PC-9 (cell line): ENCODE data around the gene SUPT3H. TPM values are rescaled to one million over a fixed set of nuclear protein-coding genes. Genes with fewer than 3 reads are reported as not detected.
A peak's percentile ranks its signal among the peaks of the same experiment; 100 is the strongest.

ENCODE experiments used
- Bru-seq: library from RNA; stranded (reverse); fragments of 400-500 nt; gene quantifications from one replicate; lab custom pipeline; 2021; lab: Mats Ljungman, UMichigan
- BruChase-seq, 2 experiments: library from RNA; stranded (reverse); fragments of 400-500 nt; gene quantifications; one replicate each; lab custom pipeline; 2021; lab: Mats Ljungman, UMichigan
- BruUV-seq: library from RNA; stranded (reverse); fragments of 400-500 nt; replicated peaks from 2 replicates; lab custom pipeline; 2021; lab: Mats Ljungman, UMichigan
- CTCF ChIA-PET: fragments of 300-600 bp; sonication (Branson Sonifier 250); formaldehyde crosslinking; loops from one replicate; lab custom pipeline; 2022; ENCODE audit warnings: antibody characterized with exemption; lab: Charles Lee
- POLR2A ChIA-PET: fragments of 300-600 bp; sonication (Branson Sonifier 250); formaldehyde crosslinking; loops from one replicate; lab custom pipeline; 2022; ENCODE audit warnings: antibody characterized with exemption; ENCODE audit not compliant: unreplicated experiment; lab: Charles Lee
- DNase-seq, 2 experiments: peaks; one replicate each; pipeline versions ENCODE4 v3.0.0 to v3.0.0-alpha.2; 2015 to 2022; ENCODE audit warnings: mixed read lengths in 1 of 2
- H2AFZ ChIP-seq: fragments of 200-600 bp; sonication (generic); 2 replicates; pipeline ENCODE4 v1.8.1; 2017; ENCODE audit warnings: antibody characterized with exemption
- H3F3A ChIP-seq: fragments of 200-600 bp; sonication (generic); 2 replicates; pipeline ENCODE4 v1.8.1; 2017; ENCODE audit warnings: antibody characterized with exemption, mild to moderate bottlenecking, low read depth; ENCODE audit not compliant: insufficient read depth
- H3K27ac ChIP-seq: fragments of 200-600 bp; sonication (generic); 2 replicates; pipeline ENCODE4 v1.6.1; 2016; ENCODE audit warnings: mixed run types
- H3K27me3 ChIP-seq: fragments of 200-600 bp; sonication (generic); 2 replicates; pipeline ENCODE4 v1.6.1; 2016; ENCODE audit warnings: low read depth, mixed run types; ENCODE audit not compliant: insufficient read depth
- H3K36me3 ChIP-seq: fragments of 200-600 bp; sonication (generic); 2 replicates; pipeline ENCODE4 v1.6.1; 2016; ENCODE audit warnings: low read depth, mixed run types
- H3K4me1 ChIP-seq: fragments of 200-600 bp; sonication (generic); replicated peaks from 2 replicates; pipeline ENCODE4 v1.6.1; 2016; ENCODE audit warnings: mixed run types; ENCODE audit not compliant: insufficient read depth
- H3K4me2 ChIP-seq: fragments of 200-600 bp; sonication (generic); 2 replicates; pipeline ENCODE4 v1.6.1; 2017; ENCODE audit warnings: mixed run types
- H3K4me3 ChIP-seq: fragments of 200-600 bp; sonication (generic); 2 replicates; pipeline ENCODE4 v1.6.1; 2016; ENCODE audit warnings: mixed run types
- H3K79me2 ChIP-seq: fragments of 200-600 bp; sonication (generic); 2 replicates; pipeline ENCODE4 v1.6.1; 2017; ENCODE audit warnings: low read depth, mixed run types
- H3K9me2 ChIP-seq: fragments of 200-600 bp; sonication (generic); 2 replicates; pipeline ENCODE4 v1.8.1; 2017; ENCODE audit warnings: mild to moderate bottlenecking; ENCODE audit not compliant: insufficient read depth
- H3K9me3 ChIP-seq: fragments of 200-600 bp; sonication (generic); 2 replicates; pipeline ENCODE4 v1.8.1; 2016; ENCODE audit warnings: low read depth; ENCODE audit not compliant: insufficient read depth
- H4K20me1 ChIP-seq: fragments of 200-600 bp; sonication (generic); 2 replicates; pipeline ENCODE4 v1.8.1; 2017; ENCODE audit not compliant: insufficient read depth
- CTCF ChIP-seq: fragments of 200-600 bp; sonication (generic); conservative IDR thresholded peaks from 2 replicates; pipeline ENCODE4 v1.6.1; 2017; ENCODE audit warnings: mixed run types, antibody characterized with exemption, mild to moderate bottlenecking, moderate library complexity
- EZH2 ChIP-seq: fragments of 200-600 bp; sonication (generic); IDR thresholded peaks from 2 replicates; pipeline ENCODE4 v1.8.0; 2017; ENCODE audit warnings: antibody characterized with exemption, low read depth
- intact Hi-C: fragments of 100-400 bp; cut with micrococcal nuclease; formaldehyde crosslinking; loops from one replicate; pipeline ENCODE4 v1.10.0; 2022; ENCODE audit not compliant: unreplicated experiment
- long read RNA-seq: library from polyadenylated mRNA; stranded (forward); transcript quantifications from one replicate; pipeline ENCODE4 v2.0.0, GENCODE V29; 2022
- total RNA-seq: library from RNA; stranded (reverse); gene quantifications from 2 replicates; pipeline ENCODE4 v1.2.3, GENCODE V29; 2021

The SUPT3H gene
- total RNA-seq (9.0 and 9.2 TPM in 2 replicates), Bru-seq, nascent RNA (percentile 57 among the genes with signal in this experiment), BruChase-seq, experiment 1, labeled RNA remaining after a 2-hour chase (percentile 64 among the genes with signal in this experiment), BruChase-seq, experiment 2, labeled RNA remaining after a 6-hour chase (percentile 50 among the genes with signal in this experiment)
- long read RNA-seq, partial matches to known transcripts = 4 of 7 reads
- long read RNA-seq, other reads (novel, unspliced or antisense) = 3 of 7 reads

- no TSS peak for BruUV-seq
- Histone ChIP-seq H3K4me1 (peaks cover 8% of the 10 kb centered on the region), H3K36me3 (no peaks in the 10 kb centered on the region), H3K9me2 (no peaks in the 10 kb centered on the region), H2AFZ (peak within 1 kb of the TSS; percentile 97), H3K4me3 (peak within 1 kb of the TSS; percentile 93), H3K4me2 (peak within 1 kb of the TSS; percentile 97), H3K9me3 (no peaks in the 10 kb centered on the region), H3K79me2 (peaks cover 27% of the 10 kb centered on the region), H3K27ac (peak within 1 kb of the TSS; percentile 94), H4K20me1 (no peaks in the 10 kb centered on the region), H3F3A (peaks cover 9% of the 10 kb centered on the region; the same call in 1 of the 2 replicates), H3K27me3 (no peaks in the 10 kb centered on the region)
- CTCF ChIA-PET = interaction anchor here (0.6 to 1.5 kb wide), 3 partner anchors 545 to 902 kb away, joined by 3 to 4 read pairs (median 3); no protein-coding TSS in a partner anchor
- peak; percentile 76 to 89 for DNase-seq
- TF ChIP-seq EZH2 = no peak
- TF ChIP-seq CTCF = no peak
- POLR2A ChIA-PET = interaction anchor here (0.6 to 0.9 kb wide), 12 partner anchors 10 to 1308 kb away, joined by 3 to 10 read pairs (median 3); no protein-coding TSS in a partner anchor
- intact Hi-C loops = loop anchor here (5.0 kb wide), 3 partner anchors 45 to 715 kb away; no protein-coding TSS in a partner anchor
These were observed at the start of gene SUPT3H for GRCh38 chr6:45377554-45378333. Gene SUPT3H (minus strand): TSS chr6:45377934.

GRCh38 chr6:45426251-45426650 lies 48.5 kb upstream of the SUPT3H start:
- Histone ChIP-seq H3K79me2 (peaks cover 19% of the 10 kb centered on the region; the same call in 1 of the 2 replicates), H3K27me3 (no peaks in the 10 kb centered on the region), H3K4me3 (no peak overlapping the region), H3K9me2 (no peaks in the 10 kb centered on the region), H3K4me2 (no peak overlapping the region), H3K27ac (no peak overlapping the region), H2AFZ (no peak overlapping the region), H3F3A (no peaks in the 10 kb centered on the region; the same call in 1 of the 2 replicates), H3K36me3 (no peaks in the 10 kb centered on the region; the same call in 1 of the 2 replicates), H4K20me1 (no peaks in the 10 kb centered on the region), H3K9me3 (no peaks in the 10 kb centered on the region), H3K4me1 (0 out of 2 replicates have a peak, but pooled peaks cover 4% of the 10 kb centered on the region)
- ChIA-PET CTCF (no interaction called here), POLR2A (no interaction called here)
- BruUV-seq = no TSS peak
- no peak for DNase-seq
- TF ChIP-seq EZH2 (no peak), CTCF (no peak)
- intact Hi-C loops = no loop called here

DNA sequence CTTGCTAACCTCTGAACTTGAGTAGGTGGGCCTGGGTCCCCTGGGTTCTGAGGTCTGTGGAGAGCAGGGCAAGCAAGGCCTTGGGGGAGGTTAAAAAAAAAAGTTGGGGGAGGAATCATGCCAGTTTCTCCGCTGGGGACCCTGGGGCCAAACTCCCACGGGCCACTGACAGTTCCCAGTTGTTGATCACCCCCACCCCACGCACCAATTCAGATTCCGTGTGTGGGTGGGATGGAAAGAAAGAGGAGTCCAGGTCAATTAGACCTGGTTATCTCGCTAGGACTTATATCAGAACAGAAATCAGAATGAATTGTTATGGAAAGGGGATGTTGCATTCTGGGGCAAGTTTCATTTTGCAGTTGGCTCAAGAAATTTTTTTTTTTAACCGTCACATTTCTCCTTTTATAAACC lies 46.7 kb upstream of the SUPT3H start:
- no peaks in the 10 kb centered on the region for H3K9me3 ChIP-seq
- no peak overlapping the region for H3K27ac ChIP-seq
- BruUV-seq = no TSS peak
- no peak overlapping the region for H2AFZ ChIP-seq
- ChIA-PET CTCF (no interaction called here), POLR2A (interaction anchor here (0.6 kb wide), 1 partner anchor 184 kb away, joined by 3 read pairs; no protein-coding TSS in a partner anchor)
- no peak for DNase-seq
- no peak overlapping the region for H3K4me3 ChIP-seq
- intact Hi-C loops = loop anchor here (5.0 kb wide), 4 partner anchors 47 to 988 kb away; partner anchors contain the start of gene SUPT3H
- H3K4me2 ChIP-seq = peak overlapping the region; percentile 92; the same call in 1 of the 2 replicates
- H3F3A ChIP-seq = no peaks in the 10 kb centered on the region; the same call in 1 of the 2 replicates
- no peaks in the 10 kb centered on the region for H3K9me2 ChIP-seq
- no peaks in the 10 kb centered on the region for H3K27me3 ChIP-seq
- H3K36me3 ChIP-seq = no peaks in the 10 kb centered on the region; the same call in 1 of the 2 replicates
- peaks cover 13% of the 10 kb centered on the region for H3K4me1 ChIP-seq
- H3K79me2 ChIP-seq = peaks cover 26% of the 10 kb centered on the region
- no peaks in the 10 kb centered on the region for H4K20me1 ChIP-seq
- TF ChIP-seq CTCF (no peak), EZH2 (no peak)
